IPS-15b (cell line): Measurements from ENCODE around the gene RHBG.
A peak's percentile ranks its signal among the peaks of the same experiment; 100 is the strongest.

ENCODE experiments used
- H3K27me3 ChIP-seq: one replicate; pipeline ENCODE4 v1.6.1; 2013; ENCODE audit warnings: low read length; ENCODE audit not compliant: control insufficient read depth, insufficient read depth
- H3K36me3 ChIP-seq: one replicate; pipeline ENCODE4 v1.6.1; 2013; ENCODE audit warnings: low read length; ENCODE audit not compliant: control insufficient read depth, insufficient read depth
- H3K4me1 ChIP-seq: one replicate; pipeline ENCODE4 v1.6.1; 2013; ENCODE audit warnings: mild to moderate bottlenecking, low read length; ENCODE audit not compliant: control insufficient read depth, insufficient read depth
- H3K4me3 ChIP-seq: one replicate; pipeline ENCODE4 v1.5.1; 2013; ENCODE audit warnings: low read depth, low read length
- H3K9ac ChIP-seq: one replicate; pipeline ENCODE4 v1.6.1; 2013; ENCODE audit warnings: low read depth, mild to moderate bottlenecking, low read length
- H3K9me3 ChIP-seq: one replicate; pipeline ENCODE4 v1.6.1; 2013; ENCODE audit warnings: mild to moderate bottlenecking, low read length; ENCODE audit not compliant: control insufficient read depth, insufficient read depth

The RHBG gene

GRCh38 chr1:156390469-156391365, 21.7 kb downstream of the RHBG start:
- Histone ChIP-seq H3K9ac (no peak overlapping the region), H3K36me3 (no peaks in the 10 kb centered on the region), H3K27me3 (peaks cover 64% of the 10 kb centered on the region), H3K4me1 (peaks cover 30% of the 10 kb centered on the region), H3K9me3 (no peaks in the 10 kb centered on the region), H3K4me3 (no peak overlapping the region)

GRCh38 chr1:156391366-156391677, 22.3 kb downstream of the RHBG start:
- H3K9ac ChIP-seq: no peak overlapping the region
- H3K27me3 ChIP-seq: peaks cover 58% of the 10 kb centered on the region
- H3K4me1 ChIP-seq: peaks cover 30% of the 10 kb centered on the region
- no peaks in the 10 kb centered on the region for H3K36me3 ChIP-seq
- no peaks in the 10 kb centered on the region for H3K9me3 ChIP-seq
- no peak overlapping the region for H3K4me3 ChIP-seq

- Histone ChIP-seq H3K9me3 (no peaks in the 10 kb centered on the region), H3K36me3 (no peaks in the 10 kb centered on the region), H3K9ac (no peak overlapping the region), H3K4me1 (peaks cover 30% of the 10 kb centered on the region), H3K27me3 (peaks cover 54% of the 10 kb centered on the region), H3K4me3 (no peak overlapping the region)
These were observed 22.7 kb downstream of the RHBG start for GRCh38 chr1:156391701-156392100.

- H3K9ac ChIP-seq: no peak overlapping the region
- peak overlapping the region; percentile 8 for H3K4me3 ChIP-seq
- H3K36me3 ChIP-seq: no peaks in the 10 kb centered on the region
- peaks cover 30% of the 10 kb centered on the region for H3K4me1 ChIP-seq
- no peaks in the 10 kb centered on the region for H3K9me3 ChIP-seq
- peaks cover 47% of the 10 kb centered on the region for H3K27me3 ChIP-seq
These were observed 23.4 kb downstream of the RHBG start for GRCh38 chr1:156392452-156392853.

- Histone ChIP-seq H3K36me3 (no peaks in the 10 kb centered on the region), H3K4me3 (no peak overlapping the region), H3K9me3 (no peaks in the 10 kb centered on the region), H3K4me1 (peaks cover 30% of the 10 kb centered on the region), H3K9ac (no peak overlapping the region), H3K27me3 (peaks cover 40% of the 10 kb centered on the region)
These were observed 24.1 kb downstream of the RHBG start for GRCh38 chr1:156393095-156393494.

- H3K4me3 ChIP-seq: no peak overlapping the region
- H3K4me1 ChIP-seq: peaks cover 27% of the 10 kb centered on the region
- no peaks in the 10 kb centered on the region for H3K9me3 ChIP-seq
- no peak overlapping the region for H3K9ac ChIP-seq
- H3K27me3 ChIP-seq: peaks cover 33% of the 10 kb centered on the region
- H3K36me3 ChIP-seq: no peaks in the 10 kb centered on the region
These were observed 25.1 kb downstream of the RHBG start for GRCh38 chr1:156394082-156394481.

- peaks cover 33% of the 10 kb centered on the region for H3K4me1 ChIP-seq
- no peaks in the 10 kb centered on the region for H3K9me3 ChIP-seq
- no peak overlapping the region for H3K4me3 ChIP-seq
- peaks cover 27% of the 10 kb centered on the region for H3K27me3 ChIP-seq
- H3K36me3 ChIP-seq: no peaks in the 10 kb centered on the region
- H3K9ac ChIP-seq: no peak overlapping the region
These were observed 25.9 kb downstream of the RHBG start for GRCh38 chr1:156394835-156395461.

GRCh38 chr1:156399355-156400125, 30.5 kb downstream of the RHBG start:
- peaks cover 13% of the 10 kb centered on the region for H3K4me1 ChIP-seq
- no peaks in the 10 kb centered on the region for H3K9me3 ChIP-seq
- H3K36me3 ChIP-seq: no peaks in the 10 kb centered on the region
- H3K4me3 ChIP-seq: no peak overlapping the region
- peaks cover 3% of the 10 kb centered on the region for H3K27me3 ChIP-seq
- no peak overlapping the region for H3K9ac ChIP-seq

GRCh38 chr1:156400191-156400935, 31.4 kb downstream of the RHBG start:
- no peaks in the 10 kb centered on the region for H3K9me3 ChIP-seq
- peaks cover 13% of the 10 kb centered on the region for H3K4me1 ChIP-seq
- H3K4me3 ChIP-seq: no peak overlapping the region
- H3K27me3 ChIP-seq: peaks cover 9% of the 10 kb centered on the region
- no peak overlapping the region for H3K9ac ChIP-seq
- no peaks in the 10 kb centered on the region for H3K36me3 ChIP-seq

GRCh38 chr1:156401041-156401574, 32.1 kb downstream of the RHBG start:
- H3K27me3 ChIP-seq: peaks cover 16% of the 10 kb centered on the region
- peaks cover 16% of the 10 kb centered on the region for H3K4me1 ChIP-seq
- no peak overlapping the region for H3K4me3 ChIP-seq
- no peaks in the 10 kb centered on the region for H3K36me3 ChIP-seq
- no peak overlapping the region for H3K9ac ChIP-seq
- H3K9me3 ChIP-seq: no peaks in the 10 kb centered on the region

- Histone ChIP-seq H3K4me3 (no peak overlapping the region), H3K9me3 (no peaks in the 10 kb centered on the region), H3K36me3 (no peaks in the 10 kb centered on the region), H3K9ac (no peak overlapping the region), H3K27me3 (peaks cover 16% of the 10 kb centered on the region), H3K4me1 (peaks cover 16% of the 10 kb centered on the region)
These were observed 32.7 kb downstream of the RHBG start for GRCh38 chr1:156401681-156402081.
